Liver (tissue), 3 donors: ENCODE data around the gene ARHGEF10L.

ENCODE experiments used
- EGR1 ChIP-seq, 2 donors: IDR thresholded peaks; 2 replicates each; pipeline ENCODE4 v1.6.1; 2016 to 2018; ENCODE audit warnings: antibody characterized with exemption in 2 of 2, low read depth in 2 of 2
- FOXA1 ChIP-seq: IDR thresholded peaks from 2 replicates; pipeline ENCODE4 v1.6.1; 2016; ENCODE audit warnings: antibody characterized with exemption
- FOXA2 ChIP-seq: IDR thresholded peaks from 2 replicates; pipeline ENCODE4 v1.6.1; 2016; ENCODE audit warnings: antibody characterized with exemption
- HNF4A ChIP-seq, 2 donors: conservative IDR thresholded peaks; 2 replicates each; pipeline ENCODE4 v1.6.1; 2016; ENCODE audit warnings: antibody characterized with exemption in 2 of 2, mild to moderate bottlenecking in 2 of 2
- NR2F2 ChIP-seq: IDR thresholded peaks from 2 replicates; pipeline ENCODE4 v1.6.1; 2016; ENCODE audit warnings: antibody characterized with exemption
- RAD21 ChIP-seq, 2 donors: IDR thresholded peaks; 2 replicates each; pipeline ENCODE4 v1.6.1; 2016; ENCODE audit warnings: antibody characterized with exemption in 2 of 2, mild to moderate bottlenecking in 2 of 2
- RXRA ChIP-seq, 2 donors: IDR thresholded peaks; 2 replicates each; pipeline ENCODE4 v1.6.1; 2017 to 2018; ENCODE audit warnings: antibody characterized with exemption in 2 of 2, mild to moderate bottlenecking in 1 of 2
- SP1 ChIP-seq: IDR thresholded peaks from 2 replicates; pipeline ENCODE4 v1.6.1; 2018; ENCODE audit warnings: antibody characterized with exemption, mild to moderate bottlenecking
- TAF1 ChIP-seq: conservative IDR thresholded peaks from 2 replicates; pipeline ENCODE4 v1.6.1; 2016; ENCODE audit warnings: antibody characterized with exemption, mild to moderate bottlenecking
- YY1 ChIP-seq: IDR thresholded peaks from 2 replicates; pipeline ENCODE4 v1.6.1; 2016; ENCODE audit warnings: antibody characterized with exemption, mild to moderate bottlenecking
- TF ChIP-seq, protein P1 (sequence below): fragments of 150-350 bp; IDR thresholded peaks from 2 replicates; pipeline ENCODE4 v1.5.1; 2017; ENCODE audit warnings: improper control_type of control experiment, low read depth, low read length; ENCODE audit not compliant: missing input control
- TF ChIP-seq, protein P2 (sequence below): IDR thresholded peaks from 2 replicates; pipeline ENCODE4 v1.6.1; 2016; ENCODE audit warnings: antibody characterized with exemption
- TF ChIP-seq, protein P3 (sequence below): IDR thresholded peaks from 2 replicates; pipeline ENCODE4 v1.6.1; 2016; ENCODE audit warnings: antibody characterized with exemption
- TF ChIP-seq, protein P4 (sequence below): IDR thresholded peaks from 2 replicates; pipeline ENCODE4 v1.6.1; 2016; ENCODE audit warnings: antibody characterized with exemption
- donor health status: healthy.
- donor health status: healthy.

DNA sequence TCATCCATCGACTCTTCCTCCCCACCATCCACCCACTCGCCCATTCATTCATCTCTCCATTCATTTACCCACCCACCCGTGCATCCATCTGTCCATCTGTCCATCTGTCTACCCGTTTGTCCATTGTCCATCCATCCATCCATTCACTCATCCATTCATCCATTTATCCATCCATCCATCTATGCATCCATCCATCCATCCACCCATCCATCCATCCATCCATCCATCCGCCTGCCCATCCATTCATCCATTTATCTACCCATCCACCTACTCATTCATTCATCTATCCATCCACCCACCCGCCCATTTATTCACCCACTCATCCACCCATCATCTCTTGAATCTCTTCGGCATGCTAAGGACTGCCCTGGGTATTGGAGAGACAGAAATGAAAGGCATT is 18.5 kb downstream of the ARHGEF10L start:
- TF ChIP-seq, protein P1, sequence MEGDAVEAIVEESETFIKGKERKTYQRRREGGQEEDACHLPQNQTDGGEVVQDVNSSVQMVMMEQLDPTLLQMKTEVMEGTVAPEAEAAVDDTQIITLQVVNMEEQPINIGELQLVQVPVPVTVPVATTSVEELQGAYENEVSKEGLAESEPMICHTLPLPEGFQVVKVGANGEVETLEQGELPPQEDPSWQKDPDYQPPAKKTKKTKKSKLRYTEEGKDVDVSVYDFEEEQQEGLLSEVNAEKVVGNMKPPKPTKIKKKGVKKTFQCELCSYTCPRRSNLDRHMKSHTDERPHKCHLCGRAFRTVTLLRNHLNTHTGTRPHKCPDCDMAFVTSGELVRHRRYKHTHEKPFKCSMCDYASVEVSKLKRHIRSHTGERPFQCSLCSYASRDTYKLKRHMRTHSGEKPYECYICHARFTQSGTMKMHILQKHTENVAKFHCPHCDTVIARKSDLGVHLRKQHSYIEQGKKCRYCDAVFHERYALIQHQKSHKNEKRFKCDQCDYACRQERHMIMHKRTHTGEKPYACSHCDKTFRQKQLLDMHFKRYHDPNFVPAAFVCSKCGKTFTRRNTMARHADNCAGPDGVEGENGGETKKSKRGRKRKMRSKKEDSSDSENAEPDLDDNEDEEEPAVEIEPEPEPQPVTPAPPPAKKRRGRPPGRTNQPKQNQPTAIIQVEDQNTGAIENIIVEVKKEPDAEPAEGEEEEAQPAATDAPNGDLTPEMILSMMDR = no peak
- TF ChIP-seq, protein P2, sequence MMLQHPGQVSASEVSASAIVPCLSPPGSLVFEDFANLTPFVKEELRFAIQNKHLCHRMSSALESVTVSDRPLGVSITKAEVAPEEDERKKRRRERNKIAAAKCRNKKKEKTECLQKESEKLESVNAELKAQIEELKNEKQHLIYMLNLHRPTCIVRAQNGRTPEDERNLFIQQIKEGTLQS = no peak
- no peak for TF ChIP-seq EGR1 (IDR thresholded peaks at IDR 0.05; ENCODE audit: low read depth in 2 of 2)
- no peak for TF ChIP-seq FOXA2
- TF ChIP-seq, protein P3, sequence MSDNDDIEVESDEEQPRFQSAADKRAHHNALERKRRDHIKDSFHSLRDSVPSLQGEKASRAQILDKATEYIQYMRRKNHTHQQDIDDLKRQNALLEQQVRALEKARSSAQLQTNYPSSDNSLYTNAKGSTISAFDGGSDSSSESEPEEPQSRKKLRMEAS = no peak
- no peak for TF ChIP-seq TAF1
- TF ChIP-seq NR2F2 = no peak
- no peak for TF ChIP-seq YY1
- no peak for TF ChIP-seq RAD21 (IDR thresholded peaks at IDR 0.05)
- no peak for TF ChIP-seq RXRA (IDR thresholded peaks at IDR 0.05)
- no peak for TF ChIP-seq FOXA1
- no peak for TF ChIP-seq HNF4A (conservative IDR thresholded peaks at IDR 0.05)
- TF ChIP-seq, protein P4, sequence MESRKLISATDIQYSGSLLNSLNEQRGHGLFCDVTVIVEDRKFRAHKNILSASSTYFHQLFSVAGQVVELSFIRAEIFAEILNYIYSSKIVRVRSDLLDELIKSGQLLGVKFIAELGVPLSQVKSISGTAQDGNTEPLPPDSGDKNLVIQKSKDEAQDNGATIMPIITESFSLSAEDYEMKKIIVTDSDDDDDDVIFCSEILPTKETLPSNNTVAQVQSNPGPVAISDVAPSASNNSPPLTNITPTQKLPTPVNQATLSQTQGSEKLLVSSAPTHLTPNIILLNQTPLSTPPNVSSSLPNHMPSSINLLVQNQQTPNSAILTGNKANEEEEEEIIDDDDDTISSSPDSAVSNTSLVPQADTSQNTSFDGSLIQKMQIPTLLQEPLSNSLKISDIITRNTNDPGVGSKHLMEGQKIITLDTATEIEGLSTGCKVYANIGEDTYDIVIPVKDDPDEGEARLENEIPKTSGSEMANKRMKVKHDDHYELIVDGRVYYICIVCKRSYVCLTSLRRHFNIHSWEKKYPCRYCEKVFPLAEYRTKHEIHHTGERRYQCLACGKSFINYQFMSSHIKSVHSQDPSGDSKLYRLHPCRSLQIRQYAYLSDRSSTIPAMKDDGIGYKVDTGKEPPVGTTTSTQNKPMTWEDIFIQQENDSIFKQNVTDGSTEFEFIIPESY = no peak
- no peak for TF ChIP-seq SP1
